Activated CD4-positive, alpha-beta T cell treated with anti-CD3 and anti-CD28 coated beads, Interleukin-2, amount 10 ng/mL, durations not matched to agents 7 days and 5 days (primary cell): ENCODE measurements around the gene PGS1. TPM values are rescaled to one million over a fixed set of nuclear protein-coding genes. Genes with fewer than 3 reads are reported as not detected.
A peak's percentile ranks its signal among the peaks of the same experiment; 100 is the strongest.

Experiments used
- CTCF ChIA-PET: fragments of 350-600 bp; sonication (Branson Sonifier 250); formaldehyde crosslinking; loops from one replicate; lab custom pipeline; 2021; ENCODE audit warnings: antibody characterized with exemption; lab: Charles Lee
- POLR2A ChIA-PET: fragments of 350-600 bp; sonication (Branson Sonifier 250); formaldehyde crosslinking; loops from one replicate; lab custom pipeline; 2021; ENCODE audit warnings: antibody characterized with exemption; lab: Charles Lee
- DNase-seq: peaks from one replicate; pipeline ENCODE4 v3.0.0-alpha.2; 2020
- H3K27ac Mint-ChIP-seq: one replicate; pipeline ENCODE4 v1.8.0; 2021; ENCODE audit warnings: mild to moderate bottlenecking, moderate library complexity, mixed read lengths
- H3K27me3 Mint-ChIP-seq: one replicate; pipeline ENCODE4 v1.8.0; 2021; ENCODE audit warnings: mixed read lengths
- H3K36me3 Mint-ChIP-seq: one replicate; pipeline ENCODE4 v1.8.0; 2021; ENCODE audit warnings: low read depth, mixed read lengths
- H3K4me1 Mint-ChIP-seq: one replicate; pipeline ENCODE4 v1.8.0; 2021; ENCODE audit warnings: mixed read lengths
- H3K4me3 Mint-ChIP-seq: one replicate; pipeline ENCODE4 v1.8.0; 2021; ENCODE audit warnings: mild to moderate bottlenecking, moderate library complexity, mixed read lengths
- H3K9me3 Mint-ChIP-seq: one replicate; pipeline ENCODE4 v1.8.0; 2021; ENCODE audit warnings: mixed read lengths
- total RNA-seq, 2 experiments: library from RNA; stranded (reverse); gene quantifications; one replicate each; pipeline ENCODE4 v1.2.3, GENCODE V29; 2021

PGS1 gene
- total RNA-seq, 2 experiments from 2014 or later, result 71.1 to 78.3 TPM

GRCh38 chr17:78408476-78409050, 30.1 kb downstream of the PGS1 start:
- no peak for DNase-seq
- Mint-ChIP-seq H3K27me3 (no peaks in the 10 kb centered on the region), H3K4me3 (no peak overlapping the region), H3K27ac (no peak overlapping the region), H3K36me3 (peaks cover 26% of the 10 kb centered on the region), H3K4me1 (peaks cover 64% of the 10 kb centered on the region), H3K9me3 (no peaks in the 10 kb centered on the region)
- CTCF ChIA-PET, result interaction anchor here (3.3 kb wide), 1 partner anchor 13 kb away, joined by 14 read pairs; no protein-coding TSS in a partner anchor
- POLR2A ChIA-PET, result no interaction called here

- no peak for DNase-seq
- peak overlapping the region; percentile 67 for H3K27ac Mint-ChIP-seq
- H3K9me3 Mint-ChIP-seq, result no peaks in the 10 kb centered on the region
- no peak overlapping the region for H3K4me3 Mint-ChIP-seq
- ChIA-PET CTCF (interaction anchor here (2.0 to 3.3 kb wide), 2 partner anchors 13 to 21 kb away, joined by 4 to 14 read pairs; no protein-coding TSS in a partner anchor), POLR2A (no interaction called here)
- peaks cover 72% of the 10 kb centered on the region for H3K4me1 Mint-ChIP-seq
- no peaks in the 10 kb centered on the region for H3K27me3 Mint-ChIP-seq
- H3K36me3 Mint-ChIP-seq, result peaks cover 24% of the 10 kb centered on the region
Measured at GRCh38 chr17:78409191-78409928, 30.9 kb downstream of the PGS1 start.

DNA sequence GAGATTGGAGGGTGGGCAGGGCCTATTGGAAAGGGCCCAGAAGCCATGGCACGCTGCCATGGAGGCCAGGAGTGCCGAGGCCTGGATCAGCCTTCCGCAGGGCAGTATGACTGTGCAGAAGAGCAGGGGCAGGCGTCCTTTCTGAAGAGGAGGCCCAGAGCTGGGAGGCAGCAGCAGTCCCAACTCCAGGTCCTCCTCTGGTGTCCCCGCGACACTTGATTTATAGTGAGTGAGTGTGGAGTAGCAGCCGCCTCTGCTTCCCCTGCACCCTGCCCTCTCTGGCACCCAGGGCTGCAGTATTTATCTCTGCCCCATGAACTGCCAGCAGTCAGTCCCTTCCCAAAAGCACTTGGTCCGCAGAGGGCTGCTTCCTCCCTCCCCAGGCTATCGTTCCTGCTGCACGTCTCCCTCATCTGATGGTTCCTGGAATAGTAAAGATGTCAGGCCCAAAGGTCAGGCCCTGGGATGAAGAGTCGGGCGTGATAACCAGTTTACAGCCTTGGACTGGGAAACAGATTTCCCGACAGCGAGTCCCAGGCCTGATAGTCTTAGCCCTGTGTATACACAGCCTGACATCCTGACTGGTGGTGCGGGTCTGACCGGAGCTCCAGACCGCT, 32.9 kb downstream of the PGS1 start:
- no peaks in the 10 kb centered on the region for H3K9me3 Mint-ChIP-seq
- ChIA-PET POLR2A (no interaction called here), CTCF (interaction anchor here (0.6 to 2.0 kb wide), 8 partner anchors 8 to 230 kb away, joined by 3 to 10 read pairs (median 4); no protein-coding TSS in a partner anchor)
- peaks cover 22% of the 10 kb centered on the region for H3K36me3 Mint-ChIP-seq
- H3K4me3 Mint-ChIP-seq, result no peak overlapping the region
- peak overlapping the region; percentile 52 for H3K27ac Mint-ChIP-seq
- peaks cover 87% of the 10 kb centered on the region for H3K4me1 Mint-ChIP-seq
- no peaks in the 10 kb centered on the region for H3K27me3 Mint-ChIP-seq
- DNase-seq, result no peak

GRCh38 chr17:78412403-78412802, 34.0 kb downstream of the PGS1 start:
- H3K4me3 Mint-ChIP-seq, result peak overlapping the region; percentile 72
- POLR2A ChIA-PET, result no interaction called here
- H3K9me3 Mint-ChIP-seq, result no peaks in the 10 kb centered on the region
- H3K27me3 Mint-ChIP-seq, result no peaks in the 10 kb centered on the region
- CTCF ChIA-PET, result interaction anchor here (0.6 to 2.0 kb wide), 10 partner anchors 9 to 231 kb away, joined by 3 to 10 read pairs (median 4); no protein-coding TSS in a partner anchor
- peak overlapping the region; percentile 91 for H3K27ac Mint-ChIP-seq
- H3K36me3 Mint-ChIP-seq, result peaks cover 31% of the 10 kb centered on the region
- H3K4me1 Mint-ChIP-seq, result peaks cover 92% of the 10 kb centered on the region
- DNase-seq, result peak; percentile 46

DNA sequence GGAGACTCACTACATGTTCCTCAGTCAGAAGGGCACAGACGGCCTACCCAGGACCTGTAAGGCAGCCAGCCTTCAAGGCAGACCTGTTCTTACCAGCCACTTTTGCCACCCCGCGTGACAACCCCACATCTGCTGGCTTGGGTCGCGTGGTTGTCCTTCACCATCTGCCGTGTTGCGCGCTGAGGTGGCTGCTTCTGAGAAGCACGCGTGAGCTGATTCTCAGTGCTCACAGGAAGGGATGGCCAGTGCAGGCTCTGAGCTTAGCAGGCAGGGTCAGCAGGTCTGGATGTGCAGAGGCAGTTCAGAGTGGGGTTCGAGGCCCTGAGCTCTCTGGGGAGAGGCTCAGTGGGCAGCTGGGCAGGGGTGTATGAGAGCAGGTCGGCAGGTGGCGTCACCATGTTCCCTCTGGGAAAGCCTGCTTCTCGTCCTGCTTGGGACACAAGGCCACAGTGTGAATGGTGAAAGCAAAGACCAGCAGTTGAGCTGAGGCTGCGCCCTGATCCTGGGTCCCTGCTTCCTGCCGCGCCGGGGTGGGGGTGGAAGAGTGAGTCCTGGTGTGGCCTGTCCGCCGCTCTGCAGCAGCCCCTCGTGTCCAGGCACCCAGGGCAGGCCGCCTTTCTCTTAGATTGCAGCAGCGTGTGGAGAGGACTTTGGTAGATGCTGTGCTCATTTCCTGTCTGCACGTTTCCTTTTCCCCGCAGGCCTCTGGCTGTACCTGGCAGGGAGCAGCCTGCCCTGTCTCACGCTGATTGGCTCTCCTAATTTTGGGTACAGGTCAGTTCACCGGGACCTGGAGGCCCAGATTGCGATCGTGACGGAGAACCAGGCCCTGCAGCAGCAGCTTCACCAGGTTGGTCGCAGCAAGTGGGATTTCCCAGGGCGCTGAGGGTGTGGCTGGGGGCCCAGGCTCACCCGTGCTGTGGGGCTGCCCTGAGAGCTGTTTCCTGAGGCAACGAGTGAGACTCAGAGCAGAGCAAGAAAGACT, 36.0 kb downstream of the PGS1 start:
- ChIA-PET POLR2A (no interaction called here), CTCF (interaction anchor here (0.7 to 3.7 kb wide), 6 partner anchors 11 to 56 kb away, joined by 3 to 13 read pairs (median 6); no protein-coding TSS in a partner anchor)
- H3K9me3 Mint-ChIP-seq, result no peaks in the 10 kb centered on the region
- peak overlapping the region; percentile 72 for H3K4me3 Mint-ChIP-seq
- peak; percentile 71 for DNase-seq
- peak overlapping the region; percentile 91 for H3K27ac Mint-ChIP-seq
- H3K27me3 Mint-ChIP-seq, result no peaks in the 10 kb centered on the region
- peaks cover 81% of the 10 kb centered on the region for H3K4me1 Mint-ChIP-seq
- peaks cover 31% of the 10 kb centered on the region for H3K36me3 Mint-ChIP-seq

DNA sequence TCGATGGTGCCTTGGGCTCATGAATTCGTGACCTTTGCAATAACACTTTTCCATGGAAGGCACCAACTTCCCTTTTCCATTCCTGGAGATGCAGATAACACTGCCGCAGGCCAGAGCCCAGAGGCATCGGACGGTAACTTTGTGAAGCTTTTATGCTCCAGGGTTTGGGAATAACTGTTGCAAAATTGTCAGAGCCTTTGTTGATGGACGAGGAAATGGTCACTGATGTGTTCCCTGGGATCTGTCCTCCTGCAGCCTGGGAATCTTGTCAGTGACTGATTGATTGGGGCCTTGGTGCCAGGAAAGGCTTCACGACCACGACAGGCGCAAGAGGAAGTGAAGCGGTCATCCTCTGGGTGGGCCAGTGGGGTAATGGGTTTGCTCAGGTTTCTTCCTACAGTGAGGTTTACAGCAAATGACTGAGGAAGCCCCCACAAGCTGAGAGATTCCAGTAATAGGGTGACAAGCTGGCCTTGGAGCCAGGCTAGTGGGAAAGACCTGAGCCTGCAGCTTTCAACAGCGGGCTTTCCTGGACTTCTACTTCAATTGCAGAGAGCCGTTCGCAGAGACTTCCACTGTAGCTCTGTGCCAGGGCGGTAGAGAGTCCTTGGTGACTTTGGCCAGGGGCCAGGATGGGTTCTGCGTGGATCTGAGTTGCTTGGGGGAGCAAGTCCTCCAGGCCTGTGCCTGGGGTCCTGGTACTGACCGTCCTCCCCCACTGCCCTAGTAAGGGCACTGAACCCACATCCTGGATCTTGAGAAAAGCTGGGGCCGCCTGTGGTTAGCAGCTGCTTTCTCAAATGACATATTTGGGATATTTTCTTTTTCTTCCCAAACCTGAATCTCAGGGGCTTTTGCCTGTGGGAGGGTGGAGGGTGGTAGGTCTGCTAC, 37.6 kb downstream of the PGS1 start:
- H3K36me3 Mint-ChIP-seq, result peaks cover 44% of the 10 kb centered on the region
- peak overlapping the region; percentile 91 for H3K27ac Mint-ChIP-seq
- DNase-seq, result no peak
- ChIA-PET POLR2A (no interaction called here), CTCF (interaction anchor here (0.6 to 3.7 kb wide), 9 partner anchors 11 to 362 kb away, joined by 3 to 13 read pairs (median 4); no protein-coding TSS in a partner anchor)
- H3K4me3 Mint-ChIP-seq, result peak overlapping the region; percentile 72
- H3K9me3 Mint-ChIP-seq, result no peaks in the 10 kb centered on the region
- H3K27me3 Mint-ChIP-seq, result no peaks in the 10 kb centered on the region
- H3K4me1 Mint-ChIP-seq, result peaks cover 77% of the 10 kb centered on the region

GRCh38 chr17:78416791-78417530, 38.5 kb downstream of the PGS1 start:
- Mint-ChIP-seq H3K4me1 (peaks cover 79% of the 10 kb centered on the region), H3K36me3 (peaks cover 52% of the 10 kb centered on the region), H3K9me3 (no peaks in the 10 kb centered on the region), H3K27ac (peak overlapping the region; percentile 67), H3K4me3 (peak overlapping the region; percentile 58), H3K27me3 (no peaks in the 10 kb centered on the region)
- DNase-seq, result no peak
- POLR2A ChIA-PET, result interaction anchor here (0.6 kb wide), 1 partner anchor 274 kb away, joined by 3 read pairs; no protein-coding TSS in a partner anchor
- CTCF ChIA-PET, result interaction anchor here (0.6 to 3.7 kb wide), 10 partner anchors 10 to 1054 kb away, joined by 3 to 13 read pairs (median 3); no protein-coding TSS in a partner anchor

GRCh38 chr17:78417531-78417909, 39.1 kb downstream of the PGS1 start:
- POLR2A ChIA-PET, result interaction anchor here (0.6 kb wide), 1 partner anchor 274 kb away, joined by 3 read pairs; no protein-coding TSS in a partner anchor
- H3K27ac Mint-ChIP-seq, result peak overlapping the region; percentile 67
- no peaks in the 10 kb centered on the region for H3K9me3 Mint-ChIP-seq
- no peak for DNase-seq
- CTCF ChIA-PET, result interaction anchor here (0.6 to 3.7 kb wide), 8 partner anchors 11 to 1053 kb away, joined by 3 to 13 read pairs (median 3); no protein-coding TSS in a partner anchor
- peaks cover 57% of the 10 kb centered on the region for H3K36me3 Mint-ChIP-seq
- peak overlapping the region; percentile 58 for H3K4me3 Mint-ChIP-seq
- H3K4me1 Mint-ChIP-seq, result peaks cover 78% of the 10 kb centered on the region
- no peaks in the 10 kb centered on the region for H3K27me3 Mint-ChIP-seq

- Mint-ChIP-seq H3K4me1 (peaks cover 70% of the 10 kb centered on the region), H3K9me3 (no peaks in the 10 kb centered on the region), H3K27ac (no peak overlapping the region), H3K36me3 (peaks cover 57% of the 10 kb centered on the region), H3K27me3 (no peaks in the 10 kb centered on the region), H3K4me3 (no peak overlapping the region)
- CTCF ChIA-PET, result interaction anchor here (0.5 to 2.3 kb wide), 7 partner anchors 10 to 168 kb away, joined by 3 to 10 read pairs (median 3); no protein-coding TSS in a partner anchor
- POLR2A ChIA-PET, result no interaction called here
- DNase-seq, result no peak
Measured at GRCh38 chr17:78418326-78419026, 40.0 kb downstream of the PGS1 start.
